Neuronal stem cell (in vitro differentiated cells): ENCODE measurements around the gene VTA1.

ENCODE experiments used
- DNase-seq: peaks from one replicate; pipeline ENCODE4 v3.0.0-alpha.2; 2013; ENCODE audit warnings: low spot score
- H2AFZ ChIP-seq: one replicate; pipeline ENCODE4 v1.6.1; 2013; ENCODE audit warnings: mild to moderate bottlenecking, low read length, inconsistent platforms
- H2AK5ac ChIP-seq: 2 replicates; pipeline ENCODE4 v1.6.1; 2013; ENCODE audit warnings: low read depth, mild to moderate bottlenecking, inconsistent platforms, low read length, moderate library complexity, mixed read lengths
- H2BK120ac ChIP-seq: 2 replicates; pipeline ENCODE4 v1.6.1; 2013; ENCODE audit warnings: low read depth, mild to moderate bottlenecking, inconsistent platforms, low read length, moderate library complexity, mixed read lengths
- H2BK12ac ChIP-seq: one replicate; pipeline ENCODE4 v1.6.1; 2013; ENCODE audit warnings: low read length, inconsistent platforms
- H2BK15ac ChIP-seq: 2 replicates; pipeline ENCODE4 v1.6.1; 2013; ENCODE audit warnings: mild to moderate bottlenecking, low read length, inconsistent platforms, mixed read lengths
- H2BK5ac ChIP-seq: one replicate; pipeline ENCODE4 v1.6.1; 2013; ENCODE audit warnings: inconsistent platforms, mild to moderate bottlenecking, low read length, moderate library complexity
- H3K14ac ChIP-seq: one replicate; pipeline ENCODE4 v1.6.1; 2013; ENCODE audit warnings: low read length, inconsistent platforms
- H3K18ac ChIP-seq: 2 replicates; pipeline ENCODE4 v1.6.1; 2013; ENCODE audit warnings: low read length, inconsistent platforms
- H3K23ac ChIP-seq: 2 replicates; pipeline ENCODE4 v1.6.1; 2013; ENCODE audit warnings: low read depth, mild to moderate bottlenecking, mixed read lengths, low read length, inconsistent platforms; ENCODE audit not compliant: poor library complexity
- H3K27ac ChIP-seq: replicated peaks from 3 replicates; pipeline ENCODE4 v1.5.1; 2013; ENCODE audit warnings: low read length, inconsistent platforms
- H3K27me3 ChIP-seq, 3 experiments: 2 replicates each; pipeline ENCODE4 v1.6.1; 2013; ENCODE audit warnings: low read length in 3 of 3, mild to moderate bottlenecking in 2 of 3, inconsistent platforms in 1 of 3, low read depth in 1 of 3, mixed read lengths in 1 of 3, moderate library complexity in 1 of 3; ENCODE audit not compliant: control insufficient read depth in 3 of 3, insufficient read depth in 3 of 3
- H3K36me3 ChIP-seq, 2 donors: replicated peaks in 1 of 2; 2 replicates each; pipeline ENCODE4 v1.6.1; 2013; ENCODE audit warnings: low read length in 2 of 2; ENCODE audit not compliant: control insufficient read depth in 2 of 2, insufficient read depth in 2 of 2
- H3K4ac ChIP-seq: 2 replicates; pipeline ENCODE4 v1.6.1; 2013; ENCODE audit warnings: inconsistent platforms, mild to moderate bottlenecking, low read length, moderate library complexity
- H3K4me1 ChIP-seq, 2 donors: 1 replicate in 1 of 2; 2 replicates in 1 of 2; pipeline ENCODE4 v1.6.1; 2013; ENCODE audit warnings: low read length in 2 of 2, low read depth in 1 of 2; ENCODE audit not compliant: control insufficient read depth in 2 of 2, insufficient read depth in 1 of 2
- H3K4me2 ChIP-seq: one replicate; pipeline ENCODE4 v1.6.1; 2013; ENCODE audit warnings: mild to moderate bottlenecking, low read length, inconsistent platforms; ENCODE audit not compliant: insufficient read depth, poor library complexity, severe bottlenecking
- H3K4me3 ChIP-seq, 2 donors: 2 replicates each; pipeline ENCODE4 v1.5.1; 2013; ENCODE audit warnings: low read length in 2 of 2, mild to moderate bottlenecking in 2 of 2, inconsistent platforms in 1 of 2, moderate library complexity in 1 of 2
- H3K79me1 ChIP-seq: one replicate; pipeline ENCODE4 v1.6.1; 2013; ENCODE audit warnings: low read depth, mild to moderate bottlenecking, inconsistent platforms, low read length, moderate library complexity
- H3K9ac ChIP-seq: one replicate; pipeline ENCODE4 v1.6.1; 2013; ENCODE audit warnings: mild to moderate bottlenecking, low read depth, low read length, inconsistent platforms; ENCODE audit not compliant: poor library complexity
- H3K9me3 ChIP-seq, 2 donors: replicated peaks in 1 of 2; 2 replicates each; pipeline versions ENCODE3 to v1.6.1; 2013; ENCODE audit warnings: low read length in 2 of 2, mild to moderate bottlenecking in 2 of 2, inconsistent platforms in 1 of 2, low read depth in 1 of 2, mixed read lengths in 1 of 2, moderate library complexity in 1 of 2; ENCODE audit not compliant: control insufficient read depth in 2 of 2, insufficient read depth in 1 of 2
- H4K8ac ChIP-seq: one replicate; pipeline ENCODE4 v1.6.1; 2013; ENCODE audit warnings: low read depth, mild to moderate bottlenecking, inconsistent platforms, low read length, moderate library complexity
- H4K91ac ChIP-seq: one replicate; pipeline ENCODE4 v1.6.1; 2013; ENCODE audit warnings: low read length, low read depth, mild to moderate bottlenecking, inconsistent platforms; ENCODE audit not compliant: poor library complexity
- WGBS, 2 donors: extraction: QIAGEN DNeasy Blood & Tissue Kit; methylation state at CpG; one replicate each; pipeline ENCODE4 v1.1.7; 2013; ENCODE audit warnings: missing lambda C conversion rate in 2 of 2, mixed read lengths in 1 of 2; ENCODE audit not compliant: insufficient read length in 2 of 2, insufficient replicate concordance in 1 of 2; ENCODE audit errors: extremely low coverage in 2 of 2; 5-methylcytosine and 5-hydroxymethylcytosine counted together

The VTA1 gene

DNA sequence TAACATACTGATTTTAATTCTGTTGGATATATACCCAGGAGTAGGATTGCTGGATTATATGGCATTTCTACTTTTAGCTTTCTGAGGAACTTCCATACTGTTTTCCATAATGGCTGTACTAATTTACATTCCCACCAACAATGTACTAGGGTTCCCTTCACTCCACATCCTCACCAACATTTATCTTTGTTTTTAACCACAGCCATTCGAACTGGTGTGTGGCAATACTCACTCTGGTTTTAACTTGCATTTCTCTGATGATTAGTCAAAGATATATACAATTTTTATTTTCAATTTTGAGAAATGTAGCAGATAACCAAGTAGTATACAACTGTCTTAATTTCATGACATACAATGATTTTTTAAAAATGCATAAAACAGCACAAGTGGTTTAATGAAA is 124.4 kb downstream of the VTA1 start:
- Histone ChIP-seq H3K23ac (no peak overlapping the region), H3K9me3 (no peaks in the 10 kb centered on the region), H3K4me3 (no peak overlapping the region), H2BK15ac (no peak overlapping the region), H3K4me2 (no peak overlapping the region), H2AK5ac (no peak overlapping the region), H3K4me1 (no peaks in the 10 kb centered on the region), H3K18ac (no peak overlapping the region), H3K79me1 (no peaks in the 10 kb centered on the region), H3K36me3 (no peaks in the 10 kb centered on the region), H3K27me3 (no peaks in the 10 kb centered on the region), H3K9ac (no peak overlapping the region), H2BK120ac (no peak overlapping the region), H2BK12ac (no peak overlapping the region), H4K91ac (no peak overlapping the region), H3K27ac (no peak overlapping the region), H3K14ac (no peak overlapping the region), H3K4ac (no peak overlapping the region), H2BK5ac (no peak overlapping the region), H2AFZ (no peak overlapping the region), H4K8ac (no peak overlapping the region)
- DNase-seq: no peak
- WGBS, 2 donors: no CpG with 5 or more reads among the region's 1 CpG
